Activated T-helper 1 cell treated with anti-CD3 and anti-CD28 coated beads, Interleukin-2, amount 50 U/mL, for 16 hours (primary cell): ENCODE results near the gene SLC6A11.

ENCODE experiments used
- DNase-seq, 2 donors: peaks; one replicate each; pipeline ENCODE4 v3.0.0-alpha.2; 2020; ENCODE audit warnings: low read depth in 1 of 2, low spot score in 1 of 2

The SLC6A11 gene

GRCh38 chr3:10837849-10838248 lies 21.8 kb downstream of the SLC6A11 start:
- no peak for DNase-seq

DNA sequence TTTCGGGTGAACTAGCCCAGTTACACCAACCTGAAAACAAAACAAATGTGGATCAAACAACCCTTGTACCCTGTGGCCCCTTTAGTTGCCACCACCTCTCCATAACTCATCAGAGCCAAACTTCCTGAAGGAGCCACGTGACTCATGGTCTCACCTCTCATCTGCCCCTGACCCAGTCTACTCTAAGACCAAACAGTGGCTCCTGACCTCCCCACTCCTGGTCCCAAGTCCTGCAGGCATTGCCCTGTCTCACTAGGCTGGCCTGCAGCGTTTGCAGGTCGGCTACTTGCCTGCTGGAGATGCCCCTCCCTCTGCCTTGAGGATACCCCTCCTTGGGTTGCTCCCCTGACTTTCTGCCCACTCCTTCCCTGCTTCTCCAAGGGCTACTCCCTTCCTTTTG lies 23.1 kb downstream of the SLC6A11 start:
- no peak for DNase-seq

DNA sequence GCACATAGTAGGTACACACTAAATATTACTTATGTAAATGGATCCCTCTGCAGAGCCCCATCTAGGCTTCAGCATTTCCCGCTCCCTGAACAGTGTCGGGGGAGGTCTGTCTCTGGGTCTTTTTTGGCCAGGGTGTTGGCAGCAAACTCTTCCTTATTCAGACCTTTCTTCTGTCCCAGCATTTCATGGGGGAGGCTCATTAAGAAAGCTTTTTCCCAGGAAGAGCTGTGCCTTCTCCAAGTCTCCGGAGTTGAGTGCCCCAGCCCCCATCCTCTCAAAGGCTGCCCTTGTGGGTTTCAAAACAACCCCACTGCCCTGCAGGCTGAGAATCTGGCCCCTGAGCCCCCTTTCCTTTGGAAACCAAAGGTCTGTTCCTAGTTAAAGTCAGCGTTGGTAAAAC lies 25.1 kb downstream of the SLC6A11 start:
- no peak for DNase-seq

- DNase-seq, result no peak
Measured at GRCh38 chr3:10843378-10843777, 27.4 kb downstream of the SLC6A11 start.

GRCh38 chr3:10845001-10845761 lies 29.2 kb downstream of the SLC6A11 start:
- no peak for DNase-seq

DNA sequence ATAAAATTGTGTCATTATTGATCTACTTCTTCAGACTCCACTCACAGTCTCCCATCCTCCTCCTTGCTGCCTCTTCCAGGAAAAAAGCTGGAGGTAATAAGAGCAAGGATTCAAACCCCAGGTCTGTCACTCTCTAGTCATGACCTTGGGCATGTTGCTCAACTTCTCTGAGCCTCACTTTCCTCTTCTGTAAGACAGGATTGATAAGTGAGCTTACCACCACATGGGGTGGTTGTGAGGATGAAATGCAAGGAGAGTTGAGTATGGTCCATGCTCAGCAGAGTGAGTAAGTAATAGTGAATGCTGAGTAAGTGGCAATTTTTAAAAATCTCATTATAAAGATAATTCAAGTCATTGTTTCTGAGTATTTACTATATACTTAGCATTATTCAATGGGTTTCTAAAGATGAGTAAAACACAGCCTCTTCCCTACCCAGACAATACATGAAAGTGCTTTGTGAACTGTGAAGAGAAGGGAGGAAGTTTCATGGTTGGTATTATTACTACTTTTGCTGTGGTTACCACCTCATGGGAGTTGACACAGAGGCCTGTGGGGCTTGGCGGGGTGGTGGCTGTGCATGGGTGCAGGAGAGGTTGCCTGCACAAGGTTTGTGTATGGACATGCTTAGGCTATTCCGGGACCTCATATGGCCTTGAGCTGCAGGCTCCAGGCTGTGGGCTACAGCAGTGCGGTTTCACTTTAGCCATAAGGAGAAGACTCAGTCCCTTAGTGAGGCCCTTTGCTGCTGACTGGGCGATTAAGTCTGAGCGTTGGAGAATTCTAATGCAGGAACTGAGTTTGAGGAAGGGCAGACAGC lies 30.0 kb downstream of the SLC6A11 start:
- DNase-seq, result no peak

DNA sequence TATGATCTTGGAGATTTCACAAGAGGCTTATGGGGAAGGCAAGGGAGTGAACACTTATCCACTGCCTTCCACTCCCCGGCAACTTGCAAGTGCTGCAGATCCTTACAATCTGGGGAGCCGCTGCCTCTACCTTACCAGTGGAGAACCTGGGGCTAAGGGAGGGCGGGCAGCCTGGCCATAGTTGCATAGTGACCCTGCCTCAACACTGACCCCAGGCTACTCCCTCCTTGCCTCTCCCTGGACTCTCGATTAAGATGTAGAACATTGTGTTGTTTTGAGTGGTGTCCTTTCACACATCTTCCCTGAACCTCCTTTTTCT lies 30.6 kb downstream of the SLC6A11 start:
- no peak for DNase-seq

DNA sequence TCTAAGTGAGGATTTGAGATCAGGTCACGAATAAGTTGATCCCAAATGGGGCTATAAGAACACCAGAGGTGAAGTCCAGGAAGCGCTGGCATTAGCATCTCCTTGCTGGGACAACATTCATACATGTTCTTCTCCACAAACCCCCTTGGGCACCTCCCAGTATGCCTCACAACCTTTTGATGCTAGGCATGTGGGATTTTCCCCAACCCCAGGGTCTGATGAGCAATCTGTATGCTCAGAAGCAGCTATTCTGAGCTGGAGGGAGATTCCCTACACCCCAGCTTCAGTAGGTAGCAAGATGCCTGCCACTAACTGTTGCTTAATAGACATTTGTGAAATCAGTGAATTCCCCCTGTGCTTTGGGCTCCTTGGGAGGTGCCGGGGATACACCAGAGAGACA lies 32.2 kb downstream of the SLC6A11 start:
- no peak for DNase-seq

- DNase-seq, result no peak
Measured at GRCh38 chr3:10852066-10852808, 36.2 kb downstream of the SLC6A11 start.

- no peak for DNase-seq
Measured at GRCh38 chr3:10855083-10855870, 39.2 kb downstream of the SLC6A11 start.

- no peak for DNase-seq
Measured at GRCh38 chr3:10855871-10856662, 40.0 kb downstream of the SLC6A11 start.

- DNase-seq, result no peak
Measured at GRCh38 chr3:10857235-10857634, 41.2 kb downstream of the SLC6A11 start.

DNA sequence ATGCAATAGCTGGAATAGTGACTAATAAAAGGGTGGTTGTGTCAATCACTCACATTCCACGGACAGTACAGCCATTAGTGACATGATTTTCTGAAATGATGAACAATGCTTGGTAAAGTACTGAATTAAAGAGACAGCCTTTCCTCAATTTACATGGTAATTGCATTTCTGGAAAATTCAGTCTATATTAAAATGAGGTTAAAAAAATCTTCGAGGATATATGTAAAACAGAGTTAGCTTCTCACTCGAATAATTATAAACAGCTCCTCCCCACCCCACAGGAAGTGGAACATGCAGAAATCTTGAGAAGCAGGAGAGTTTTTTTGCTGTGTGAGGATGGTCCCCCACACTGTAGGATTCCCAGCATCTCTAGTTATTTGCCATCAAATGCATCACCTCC lies 42.1 kb downstream of the SLC6A11 start:
- DNase-seq, result no peak

- DNase-seq, result no peak
Measured at GRCh38 chr3:10867384-10867783, 51.4 kb downstream of the SLC6A11 start.

GRCh38 chr3:10869460-10869859 lies 53.4 kb downstream of the SLC6A11 start:
- no peak for DNase-seq

GRCh38 chr3:10870296-10870695 lies 54.3 kb downstream of the SLC6A11 start:
- DNase-seq, result no peak

DNA sequence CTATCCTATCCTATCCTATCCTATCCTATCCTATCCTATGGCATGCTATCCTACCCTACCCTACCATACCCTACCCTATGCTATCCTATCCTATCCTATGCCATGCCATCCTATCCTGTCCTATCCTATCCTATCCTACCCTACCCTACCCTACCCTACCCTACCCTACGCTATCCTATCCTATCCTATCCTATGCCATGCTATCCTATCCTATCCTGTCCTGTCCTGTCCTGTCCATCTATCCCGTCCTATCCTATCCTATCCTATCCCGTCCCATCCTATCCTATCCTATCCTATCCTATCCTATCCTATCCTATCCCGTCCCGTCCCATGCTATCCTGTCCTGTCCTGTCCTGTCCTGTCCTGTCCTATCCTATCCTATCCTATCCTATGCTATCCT lies 57.4 kb downstream of the SLC6A11 start:
- no peak for DNase-seq

DNA sequence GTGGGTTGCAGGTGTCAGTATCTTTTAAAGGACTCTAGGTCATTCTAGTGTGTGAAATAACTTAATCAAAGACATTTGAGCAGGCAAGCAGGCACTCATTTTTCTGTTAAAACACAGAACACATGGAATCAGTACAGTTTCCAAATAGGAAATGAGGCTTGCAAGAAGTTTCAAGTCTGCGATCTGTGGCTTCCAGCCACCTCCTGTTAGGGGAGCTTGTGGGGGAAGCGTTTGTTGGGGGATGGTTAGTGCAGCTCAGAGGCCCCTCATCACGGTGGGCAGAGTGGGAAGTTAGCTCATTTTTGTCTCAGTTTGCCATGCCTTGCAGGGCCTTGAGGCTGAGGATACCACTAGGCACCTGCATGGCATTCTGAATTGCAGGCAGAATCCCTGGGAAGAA lies 59.9 kb downstream of the SLC6A11 start:
- DNase-seq, result no peak

DNA sequence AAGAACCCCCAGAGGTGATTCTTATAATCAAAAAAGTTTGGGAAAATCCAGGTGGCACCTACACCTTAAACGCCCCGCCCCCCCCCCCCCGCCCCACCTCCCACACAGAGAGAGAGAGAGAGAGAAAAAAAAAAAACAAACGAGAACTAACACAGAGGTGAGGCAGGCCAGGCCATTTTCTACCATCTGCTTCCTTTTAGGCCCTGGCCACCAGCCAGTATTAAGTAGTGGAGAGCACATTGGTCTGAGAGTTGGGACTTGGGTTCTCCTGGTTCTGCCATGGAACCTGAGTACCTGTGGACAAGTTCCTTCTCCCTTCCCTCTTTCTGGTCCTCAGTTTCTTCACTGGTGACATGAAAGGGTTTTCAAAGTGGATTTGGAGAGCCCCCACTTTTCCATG lies 60.6 kb downstream of the SLC6A11 start:
- no peak for DNase-seq

- DNase-seq, result no peak
Measured at GRCh38 chr3:10882851-10883250, 66.8 kb downstream of the SLC6A11 start.
